Body of pancreas (tissue), 4 donors: ENCODE data around the gene VPS26B. TPM values are rescaled to one million over a fixed set of nuclear protein-coding genes. Genes with fewer than 3 reads are reported as not detected.

Experiments
- ATAC-seq: fragments of 150-250 bp; one replicate; pipeline ENCODE4 v1.9.1; 2016
- DNase-seq, 4 donors: peaks; one replicate each; pipeline ENCODE4 v3.0.0-alpha.2; 2019
- H3K27ac ChIP-seq, 4 donors: fragments of 200-600 bp; sonication (generic); 1 replicate in 3 of 4; 2 replicates in 1 of 4; pipeline versions ENCODE4 v1.5.1 to v1.6.1; 2016 to 2019; ENCODE audit warnings: mild to moderate bottlenecking in 1 of 4, mixed read lengths in 1 of 4, moderate library complexity in 1 of 4
- H3K27me3 ChIP-seq, 2 donors: fragments of 200-600 bp; sonication (generic); one replicate each; pipeline ENCODE4 v1.6.0; 2016; ENCODE audit warnings: mild to moderate bottlenecking in 1 of 2
- H3K36me3 ChIP-seq, 2 donors: fragments of 200-600 bp; sonication (generic); replicated peaks in 1 of 2; 2 replicates each; pipeline ENCODE4 v1.5.1; 2016; ENCODE audit warnings: low read depth in 2 of 2; ENCODE audit not compliant: insufficient read depth in 1 of 2
- H3K4me1 ChIP-seq: fragments of 200-600 bp; sonication (generic); one replicate; pipeline ENCODE4 v1.6.0; 2016
- H3K4me3 ChIP-seq, 2 donors: fragments of 200-600 bp; sonication (generic); 1 replicate in 1 of 2; 2 replicates in 1 of 2; pipeline ENCODE4 v1.5.1; 2016 to 2019
- H3K9me3 ChIP-seq, 3 donors: fragments of 200-600 bp; sonication (generic); 1 replicate in 2 of 3; 2 replicates in 1 of 3; pipeline ENCODE4 v1.5.1; 2016
- POLR2A ChIP-seq, 3 donors: fragments of 450-650 bp; IDR thresholded peaks; one replicate each; pipeline ENCODE4 v1.6.1; 2016; ENCODE audit warnings: antibody characterized with exemption in 3 of 3, mild to moderate bottlenecking in 2 of 3
- WGBS, 2 donors: methylation state at CpG; one replicate each; pipeline ENCODE4 v1.1.5; 2017; 5-methylcytosine and 5-hydroxymethylcytosine counted together
- intact Hi-C: fragments of 100-400 bp; cut with DNase I; formaldehyde crosslinking; loops from one replicate; pipeline ENCODE4 v1.15.1; 2023
- total RNA-seq, 2 donors: library from RNA; depleted of rRNA; stranded (reverse); fragments of >200 nt; gene quantifications; one replicate each; pipeline ENCODE4 v1.1.0, GENCODE V29; 2016
- TF ChIP-seq, protein P1 (sequence below), 7 experiments: fragments of 450-650 bp in 4 of 7; fragments of 200-600 bp in 3 of 7; sonication (generic) in 3 of 7; IDR thresholded peaks; one replicate each; pipeline ENCODE4 v1.5.1; 2016 to 2019; ENCODE audit warnings: antibody characterized with exemption in 7 of 7

The VPS26B gene
- total RNA-seq, 2 donors from 2014 or later: 23.7 to 34.8 TPM

DNA sequence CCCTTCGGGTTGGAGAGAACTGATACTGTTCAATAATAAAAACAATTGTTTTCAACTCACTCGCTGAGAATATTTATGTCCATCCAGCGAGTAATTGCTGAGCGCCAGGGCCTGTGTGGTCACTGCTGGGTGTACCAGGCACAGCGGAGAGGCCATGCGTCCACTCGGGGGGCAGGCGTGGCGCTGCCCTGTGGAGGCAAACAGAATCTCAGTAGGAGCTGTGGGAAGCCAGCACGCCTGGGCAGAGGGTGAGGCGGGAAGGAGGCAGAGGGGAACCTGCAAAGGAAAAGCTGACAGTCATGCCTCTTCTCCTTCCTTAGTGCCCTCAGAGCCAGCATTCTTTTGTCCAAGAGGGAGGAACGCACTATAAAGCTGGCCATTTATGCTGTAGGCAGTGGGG is 63.1 kb downstream of the VPS26B start:
- Histone ChIP-seq H3K36me3 (no peaks in the 10 kb centered on the region), H3K9me3 (no peaks in the 10 kb centered on the region), H3K27me3 (no peaks in the 10 kb centered on the region), H3K4me1 (no peaks in the 10 kb centered on the region), H3K27ac (no peak overlapping the region), H3K4me3 (no peak overlapping the region)
- ATAC-seq: no peak
- WGBS, 2 donors: 73 to 79% methylated on average over 9 to 12 of the region's 12 CpGs
- intact Hi-C loops: no loop called here
- no peak for DNase-seq
- no peak for TF ChIP-seq POLR2A (IDR thresholded peaks at IDR 0.05)
- TF ChIP-seq, protein P1, sequence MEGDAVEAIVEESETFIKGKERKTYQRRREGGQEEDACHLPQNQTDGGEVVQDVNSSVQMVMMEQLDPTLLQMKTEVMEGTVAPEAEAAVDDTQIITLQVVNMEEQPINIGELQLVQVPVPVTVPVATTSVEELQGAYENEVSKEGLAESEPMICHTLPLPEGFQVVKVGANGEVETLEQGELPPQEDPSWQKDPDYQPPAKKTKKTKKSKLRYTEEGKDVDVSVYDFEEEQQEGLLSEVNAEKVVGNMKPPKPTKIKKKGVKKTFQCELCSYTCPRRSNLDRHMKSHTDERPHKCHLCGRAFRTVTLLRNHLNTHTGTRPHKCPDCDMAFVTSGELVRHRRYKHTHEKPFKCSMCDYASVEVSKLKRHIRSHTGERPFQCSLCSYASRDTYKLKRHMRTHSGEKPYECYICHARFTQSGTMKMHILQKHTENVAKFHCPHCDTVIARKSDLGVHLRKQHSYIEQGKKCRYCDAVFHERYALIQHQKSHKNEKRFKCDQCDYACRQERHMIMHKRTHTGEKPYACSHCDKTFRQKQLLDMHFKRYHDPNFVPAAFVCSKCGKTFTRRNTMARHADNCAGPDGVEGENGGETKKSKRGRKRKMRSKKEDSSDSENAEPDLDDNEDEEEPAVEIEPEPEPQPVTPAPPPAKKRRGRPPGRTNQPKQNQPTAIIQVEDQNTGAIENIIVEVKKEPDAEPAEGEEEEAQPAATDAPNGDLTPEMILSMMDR (IDR thresholded peaks at IDR 0.05): no peak

DNA sequence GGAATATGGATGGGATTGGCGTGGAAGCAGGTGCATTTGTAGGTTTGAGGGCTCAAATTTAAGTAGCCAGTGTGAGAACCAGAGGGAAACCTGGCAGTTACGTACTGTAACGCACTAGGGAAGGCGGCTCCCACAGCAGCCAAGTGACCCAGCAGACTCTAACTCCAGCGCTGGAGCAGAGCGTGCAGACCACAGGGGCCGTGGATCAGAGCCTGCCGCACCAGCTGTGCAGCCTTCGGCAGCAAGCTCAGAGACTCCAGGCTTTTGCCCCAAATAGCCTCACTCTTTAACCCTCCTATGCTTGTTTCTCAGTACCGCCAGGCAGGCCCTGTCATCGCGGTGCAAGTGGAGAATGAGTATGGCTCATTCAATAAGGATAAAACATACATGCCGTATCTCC is 64.0 kb downstream of the VPS26B start:
- Histone ChIP-seq H3K4me3 (no peak overlapping the region), H3K36me3 (no peaks in the 10 kb centered on the region), H3K27me3 (no peaks in the 10 kb centered on the region), H3K4me1 (no peaks in the 10 kb centered on the region), H3K9me3 (no peaks in the 10 kb centered on the region), H3K27ac (no peak overlapping the region)
- DNase-seq (no peak), ATAC-seq (no peak)
- WGBS, 2 donors: 87 to 94% methylated on average over 8 to 13 of the region's 13 CpGs
- TF ChIP-seq POLR2A (IDR thresholded peaks at IDR 0.05): no peak
- TF ChIP-seq, protein P1 (IDR thresholded peaks at IDR 0.05): no peak
- intact Hi-C loops: no loop called here

- ATAC-seq (no peak), DNase-seq (no peak)
- H3K27me3 ChIP-seq: no peaks in the 10 kb centered on the region
- no peak overlapping the region for H3K4me3 ChIP-seq
- WGBS, 2 donors: 61 to 72% methylated on average over 4 of the region's 4 CpGs
- H3K4me1 ChIP-seq: no peaks in the 10 kb centered on the region
- intact Hi-C loops: no loop called here
- no peak overlapping the region for H3K27ac ChIP-seq
- no peaks in the 10 kb centered on the region for H3K9me3 ChIP-seq
- no peak for TF ChIP-seq POLR2A (IDR thresholded peaks at IDR 0.05)
- TF ChIP-seq, protein P1 (IDR thresholded peaks at IDR 0.05): no peak
- H3K36me3 ChIP-seq: no peaks in the 10 kb centered on the region
Observed at GRCh38 chr11:134289167-134289566, 64.7 kb downstream of the VPS26B start.

GRCh38 chr11:134289789-134290188 is 65.3 kb downstream of the VPS26B start:
- Histone ChIP-seq H3K4me1 (no peaks in the 10 kb centered on the region), H3K36me3 (no peaks in the 10 kb centered on the region), H3K27ac (no peak overlapping the region), H3K27me3 (no peaks in the 10 kb centered on the region), H3K4me3 (no peak overlapping the region), H3K9me3 (no peaks in the 10 kb centered on the region)
- WGBS, 2 donors: 43 to 48% methylated on average over 7 to 12 of the region's 12 CpGs
- intact Hi-C loops: no loop called here
- DNase-seq (no peak), ATAC-seq (no peak)
- TF ChIP-seq POLR2A (IDR thresholded peaks at IDR 0.05): no peak
- TF ChIP-seq, protein P1 (IDR thresholded peaks at IDR 0.05): no peak

- TF ChIP-seq POLR2A (IDR thresholded peaks at IDR 0.05): no peak
- TF ChIP-seq, protein P1 (IDR thresholded peaks at IDR 0.05): no peak
- intact Hi-C loops: no loop called here
- H3K27me3 ChIP-seq: no peaks in the 10 kb centered on the region
- no peak for DNase-seq
- H3K4me3 ChIP-seq: no peak overlapping the region
- H3K9me3 ChIP-seq: no peaks in the 10 kb centered on the region
- no peak overlapping the region for H3K27ac ChIP-seq
- no peak for ATAC-seq
- 82 to 83% methylated on average over 7 of the region's 7 CpGs for WGBS, 2 donors
- no peaks in the 10 kb centered on the region for H3K36me3 ChIP-seq
- H3K4me1 ChIP-seq: no peaks in the 10 kb centered on the region
Observed at GRCh38 chr11:134290646-134291045, 66.2 kb downstream of the VPS26B start.
